ENCODE measurements around the gene SP1. TPM values are rescaled to one million over a fixed set of nuclear protein-coding genes. Genes with fewer than 3 reads are reported as not detected.
A peak's percentile ranks its signal among the peaks of the same experiment; 100 is the strongest.

Gene SP1
- total and polyA plus RNA-seq, 9 of the 15 experiments (the other 6 are each of a cell fraction or from before 2014, with no cell fraction given), result 8.0 to 65.5 (median 41.6) TPM

DNA sequence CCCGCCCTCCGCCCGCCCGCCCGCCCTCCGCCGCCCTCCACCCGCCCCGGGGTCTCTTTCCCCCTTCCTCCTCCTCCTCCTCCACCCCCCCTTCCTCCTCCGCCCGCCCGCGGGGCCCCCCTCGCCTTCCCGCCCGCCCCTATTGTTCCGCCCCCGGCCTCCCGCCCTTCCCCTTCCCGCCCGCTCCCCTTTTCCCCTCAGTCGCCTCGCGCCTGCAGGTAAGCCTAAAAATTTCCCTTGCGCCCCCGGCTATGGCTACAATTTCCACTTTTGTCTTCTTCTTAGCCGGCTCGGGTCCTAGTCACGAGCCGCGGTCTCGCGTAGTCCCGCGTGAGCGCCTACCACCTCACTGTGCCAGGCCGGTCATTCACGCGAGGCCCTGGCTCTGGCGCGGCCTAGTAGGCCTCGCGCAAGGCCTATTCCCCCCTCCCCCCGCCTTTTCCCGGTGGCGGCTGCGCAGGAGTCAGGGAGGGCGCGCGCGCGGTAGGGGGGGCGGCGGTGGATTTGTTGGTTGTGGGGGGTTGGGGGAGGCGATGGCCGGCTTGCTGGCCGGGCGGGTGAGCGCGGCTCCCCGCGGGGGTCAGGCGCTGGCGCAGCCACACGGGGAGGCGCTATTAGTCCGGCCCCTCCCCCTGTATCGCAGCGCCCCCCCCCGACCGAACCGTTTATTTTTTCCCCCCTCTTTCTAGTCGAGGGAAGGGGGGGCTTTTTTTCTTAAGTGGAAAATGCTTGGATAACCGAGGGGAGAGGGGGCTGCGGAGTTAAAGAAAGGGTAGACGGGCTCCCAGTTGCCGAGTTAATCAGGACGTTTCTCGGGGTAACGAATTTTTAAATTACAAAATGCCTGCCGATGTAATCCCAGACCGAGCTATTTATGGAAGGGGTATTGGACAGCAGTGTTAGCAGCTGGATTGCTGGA, 72.4 kb downstream of the SP1 start (continued):
- TF ChIP-seq TSHZ1 (CRISPR knock-in tag; IDR thresholded peaks at IDR 0.05) (0 out of 2 replicates have a peak, but pooled peaks have one; percentile 34), ZNF175 (CRISPR knock-in tag; IDR thresholded peaks at IDR 0.05; ENCODE audit: low read depth) (no peak), ZNF75A (CRISPR knock-in tag; IDR thresholded peaks at IDR 0.05) (no peak), RBM14 (IDR thresholded peaks at IDR 0.05; ENCODE audit: borderline replicate concordance, insufficient read depth, low read depth, low read length) (0 out of 2 replicates have a peak, but pooled peaks have one; percentile 55), SAFB2 (IDR thresholded peaks at IDR 0.05; ENCODE audit: borderline replicate concordance, low read depth, low read length, severe bottlenecking) (no peak), ZBTB49 (CRISPR knock-in tag; IDR thresholded peaks at IDR 0.05; ENCODE audit: borderline replicate concordance) (peak; percentile 89; the same call in 1 of the 2 replicates), SRSF1 (IDR thresholded peaks at IDR 0.05; ENCODE audit: low read depth, low read length) (no peak), ZFPM2 (CRISPR knock-in tag; IDR thresholded peaks at IDR 0.05) (no peak), TRIM24 (IDR thresholded peaks at IDR 0.05) (peak in 1 of 2 experiments; percentile 47; a peak in 2 of 4 replicates), MECOM (CRISPR knock-in tag; IDR thresholded peaks at IDR 0.05) (no peak), ZSCAN29 (IDR thresholded peaks at IDR 0.05) (no peak)
- TF ChIP-seq, protein P1, sequence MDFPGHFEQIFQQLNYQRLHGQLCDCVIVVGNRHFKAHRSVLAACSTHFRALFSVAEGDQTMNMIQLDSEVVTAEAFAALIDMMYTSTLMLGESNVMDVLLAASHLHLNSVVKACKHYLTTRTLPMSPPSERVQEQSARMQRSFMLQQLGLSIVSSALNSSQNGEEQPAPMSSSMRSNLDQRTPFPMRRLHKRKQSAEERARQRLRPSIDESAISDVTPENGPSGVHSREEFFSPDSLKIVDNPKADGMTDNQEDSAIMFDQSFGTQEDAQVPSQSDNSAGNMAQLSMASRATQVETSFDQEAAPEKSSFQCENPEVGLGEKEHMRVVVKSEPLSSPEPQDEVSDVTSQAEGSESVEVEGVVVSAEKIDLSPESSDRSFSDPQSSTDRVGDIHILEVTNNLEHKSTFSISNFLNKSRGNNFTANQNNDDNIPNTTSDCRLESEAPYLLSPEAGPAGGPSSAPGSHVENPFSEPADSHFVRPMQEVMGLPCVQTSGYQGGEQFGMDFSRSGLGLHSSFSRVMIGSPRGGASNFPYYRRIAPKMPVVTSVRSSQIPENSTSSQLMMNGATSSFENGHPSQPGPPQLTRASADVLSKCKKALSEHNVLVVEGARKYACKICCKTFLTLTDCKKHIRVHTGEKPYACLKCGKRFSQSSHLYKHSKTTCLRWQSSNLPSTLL (IDR thresholded peaks at IDR 0.05), result no peak
- TF ChIP-seq, protein P2, sequence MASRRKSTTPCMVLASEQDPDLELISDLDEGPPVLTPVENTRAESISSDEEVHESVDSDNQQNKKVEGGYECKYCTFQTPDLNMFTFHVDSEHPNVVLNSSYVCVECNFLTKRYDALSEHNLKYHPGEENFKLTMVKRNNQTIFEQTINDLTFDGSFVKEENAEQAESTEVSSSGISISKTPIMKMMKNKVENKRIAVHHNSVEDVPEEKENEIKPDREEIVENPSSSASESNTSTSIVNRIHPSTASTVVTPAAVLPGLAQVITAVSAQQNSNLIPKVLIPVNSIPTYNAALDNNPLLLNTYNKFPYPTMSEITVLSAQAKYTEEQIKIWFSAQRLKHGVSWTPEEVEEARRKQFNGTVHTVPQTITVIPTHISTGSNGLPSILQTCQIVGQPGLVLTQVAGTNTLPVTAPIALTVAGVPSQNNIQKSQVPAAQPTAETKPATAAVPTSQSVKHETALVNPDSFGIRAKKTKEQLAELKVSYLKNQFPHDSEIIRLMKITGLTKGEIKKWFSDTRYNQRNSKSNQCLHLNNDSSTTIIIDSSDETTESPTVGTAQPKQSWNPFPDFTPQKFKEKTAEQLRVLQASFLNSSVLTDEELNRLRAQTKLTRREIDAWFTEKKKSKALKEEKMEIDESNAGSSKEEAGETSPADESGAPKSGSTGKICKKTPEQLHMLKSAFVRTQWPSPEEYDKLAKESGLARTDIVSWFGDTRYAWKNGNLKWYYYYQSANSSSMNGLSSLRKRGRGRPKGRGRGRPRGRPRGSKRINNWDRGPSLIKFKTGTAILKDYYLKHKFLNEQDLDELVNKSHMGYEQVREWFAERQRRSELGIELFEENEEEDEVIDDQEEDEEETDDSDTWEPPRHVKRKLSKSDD (conservative IDR thresholded peaks at IDR 0.05; ENCODE audit: low read length), result no peak
